ENCODE results near the gene HSD17B1.

HSD17B1 gene

GRCh38 chr17:42577140-42577531, 24.4 kb downstream of the HSD17B1 start:
- Histone ChIP-seq H3K9ac (ENCODE audit: low read length) (peak overlapping the region; percentile 99), H3K4me3 (ENCODE audit: low read length) (peak overlapping the region; percentile 96), H3K27me3 (replicated peaks; ENCODE audit: control insufficient read depth, insufficient read depth, low read length) (no peaks in the 10 kb centered on the region), H3K9me3 (ENCODE audit: control insufficient read depth, low read length) (no peaks in the 10 kb centered on the region), H3K4me1 (ENCODE audit: control insufficient read depth, insufficient read depth, low read length) (peaks cover 31% of the 10 kb centered on the region), H3K36me3 (ENCODE audit: control insufficient read depth, insufficient read depth, low read length, severe bottlenecking) (peaks cover 60% of the 10 kb centered on the region)
- peak; percentile 28 for DNase-seq (ENCODE audit: low read depth)

GRCh38 chr17:42577532-42578281, 25.0 kb downstream of the HSD17B1 start, which contains the start of gene PSMC3IP:
TSS of gene PSMC3IP (minus strand) at chr17:42577729. CDS start at chr17:42577686, 43 bp downstream.
- no peaks in the 10 kb centered on the region for H3K27me3 ChIP-seq (replicated peaks; ENCODE audit: control insufficient read depth, insufficient read depth, low read length)
- H3K36me3 ChIP-seq (ENCODE audit: control insufficient read depth, insufficient read depth, low read length, severe bottlenecking): peaks cover 60% of the 10 kb centered on the region
- DNase-seq (ENCODE audit: low read depth): peak; percentile 98
- no peaks in the 10 kb centered on the region for H3K9me3 ChIP-seq (ENCODE audit: control insufficient read depth, low read length)
- H3K4me1 ChIP-seq (ENCODE audit: control insufficient read depth, insufficient read depth, low read length): peaks cover 27% of the 10 kb centered on the region
- H3K4me3 ChIP-seq (ENCODE audit: low read length): peak within 1 kb of the TSS; percentile 96
- H3K9ac ChIP-seq (ENCODE audit: low read length): peak within 1 kb of the TSS; percentile 99

DNA sequence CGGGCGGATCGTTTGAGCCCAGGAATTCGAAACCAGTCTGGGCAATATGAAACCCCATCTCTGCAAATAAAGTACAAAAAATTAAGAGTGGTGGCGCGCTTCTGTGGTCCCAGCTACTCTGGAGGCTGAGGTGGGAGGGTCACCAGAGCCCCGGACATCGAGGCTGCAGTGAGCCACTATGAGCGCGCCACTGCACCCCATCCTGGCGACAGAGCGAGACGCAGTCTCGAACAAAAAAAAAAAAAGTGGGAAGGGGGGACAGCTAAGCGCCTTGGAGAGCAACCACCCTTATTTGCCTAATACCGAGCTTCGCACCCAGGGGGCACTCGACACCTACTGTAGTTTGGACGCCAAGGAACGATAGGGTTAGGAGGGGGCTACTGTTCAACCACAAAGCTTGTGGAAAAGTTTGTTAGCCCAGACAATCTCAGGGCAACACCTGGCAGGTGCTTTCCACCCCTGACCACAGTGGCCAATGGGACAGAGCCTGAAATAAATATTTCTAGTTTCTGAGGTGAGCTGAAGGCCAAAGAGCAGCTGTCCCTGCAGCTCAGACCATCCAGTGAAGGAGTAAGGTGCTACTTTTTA, 25.7 kb downstream of the HSD17B1 start:
- Histone ChIP-seq H3K27me3 (replicated peaks; ENCODE audit: control insufficient read depth, insufficient read depth, low read length) (no peaks in the 10 kb centered on the region), H3K9me3 (ENCODE audit: control insufficient read depth, low read length) (no peaks in the 10 kb centered on the region), H3K4me3 (ENCODE audit: low read length) (peak overlapping the region; percentile 96), H3K4me1 (ENCODE audit: control insufficient read depth, insufficient read depth, low read length) (peaks cover 20% of the 10 kb centered on the region), H3K36me3 (ENCODE audit: control insufficient read depth, insufficient read depth, low read length, severe bottlenecking) (peaks cover 60% of the 10 kb centered on the region), H3K9ac (ENCODE audit: low read length) (peak overlapping the region; percentile 99)
- DNase-seq (ENCODE audit: low read depth): peak; percentile 87

DNA sequence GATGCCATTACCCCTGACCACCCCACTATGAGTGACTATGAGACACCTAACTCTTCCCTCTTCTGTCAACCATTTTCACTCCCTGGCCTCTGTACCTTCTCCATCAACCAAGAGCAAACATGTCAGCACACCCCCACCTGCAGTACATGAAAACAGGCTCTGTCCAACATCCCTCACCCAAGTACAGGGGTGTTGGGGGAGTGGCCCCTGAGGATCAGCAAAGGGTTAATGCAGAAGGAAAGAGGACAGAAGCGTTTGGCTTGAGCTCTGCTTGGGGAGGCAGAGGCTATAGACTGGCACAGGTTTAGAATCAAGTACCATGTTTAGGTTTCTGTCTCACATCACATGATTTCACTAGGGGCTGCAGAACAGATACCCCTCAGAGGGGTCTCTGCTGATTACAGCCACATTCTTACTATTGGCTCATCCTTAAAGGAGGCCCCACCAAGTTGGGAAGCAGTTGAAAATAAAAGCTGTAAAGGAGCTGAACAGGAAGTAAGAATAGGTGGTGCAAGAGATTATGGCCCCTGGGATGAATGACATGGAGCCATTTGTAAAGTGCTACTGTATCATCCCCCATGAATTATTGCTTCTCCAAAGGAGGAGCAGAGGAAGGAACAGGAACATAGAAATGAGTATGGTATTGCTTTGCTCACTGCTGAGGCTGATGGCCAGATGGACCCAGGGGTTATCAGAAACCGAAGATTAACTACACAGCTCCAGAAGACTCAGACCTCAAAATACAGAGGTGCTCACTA, 27.2 kb downstream of the HSD17B1 start:
- Histone ChIP-seq H3K27me3 (replicated peaks; ENCODE audit: control insufficient read depth, insufficient read depth, low read length) (no peaks in the 10 kb centered on the region), H3K4me1 (ENCODE audit: control insufficient read depth, insufficient read depth, low read length) (peaks cover 26% of the 10 kb centered on the region), H3K9me3 (ENCODE audit: control insufficient read depth, low read length) (no peaks in the 10 kb centered on the region), H3K36me3 (ENCODE audit: control insufficient read depth, insufficient read depth, low read length, severe bottlenecking) (peaks cover 63% of the 10 kb centered on the region), H3K9ac (ENCODE audit: low read length) (no peak overlapping the region), H3K4me3 (ENCODE audit: low read length) (no peak overlapping the region)
- DNase-seq (ENCODE audit: low read depth): no peak

DNA sequence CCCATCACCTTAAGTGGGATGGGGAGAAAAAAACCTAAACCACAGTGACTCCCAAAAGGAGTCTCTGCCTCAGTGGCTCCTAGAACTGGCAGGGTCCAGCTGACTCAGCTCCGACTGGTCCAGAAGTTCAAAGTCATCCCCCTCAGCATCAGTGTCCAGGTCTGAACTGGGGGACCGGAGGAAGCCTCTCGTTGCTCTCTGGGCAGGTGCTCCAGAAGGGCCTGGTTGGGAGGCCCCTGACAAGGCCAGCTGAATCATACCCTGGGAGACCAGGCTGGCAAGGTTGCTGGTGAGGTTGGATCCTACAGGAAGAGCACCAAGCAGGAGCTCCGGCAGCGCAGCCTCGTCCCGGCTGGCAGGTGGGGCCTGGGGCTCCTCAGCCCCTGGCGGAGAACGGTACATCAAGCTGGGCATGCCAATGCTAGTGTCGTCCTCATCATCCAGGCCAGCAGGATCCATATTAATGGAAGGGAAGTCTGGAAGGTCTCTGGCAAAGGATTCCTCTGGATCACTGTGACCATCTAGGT, 29.1 kb downstream of the HSD17B1 start:
- no peaks in the 10 kb centered on the region for H3K27me3 ChIP-seq (replicated peaks; ENCODE audit: control insufficient read depth, insufficient read depth, low read length)
- no peaks in the 10 kb centered on the region for H3K9me3 ChIP-seq (ENCODE audit: control insufficient read depth, low read length)
- peaks cover 42% of the 10 kb centered on the region for H3K4me1 ChIP-seq (ENCODE audit: control insufficient read depth, insufficient read depth, low read length)
- DNase-seq (ENCODE audit: low read depth): no peak
- H3K36me3 ChIP-seq (ENCODE audit: control insufficient read depth, insufficient read depth, low read length, severe bottlenecking): peaks cover 74% of the 10 kb centered on the region
- no peak overlapping the region for H3K9ac ChIP-seq (ENCODE audit: low read length)
- H3K4me3 ChIP-seq (ENCODE audit: low read length): no peak overlapping the region

DNA sequence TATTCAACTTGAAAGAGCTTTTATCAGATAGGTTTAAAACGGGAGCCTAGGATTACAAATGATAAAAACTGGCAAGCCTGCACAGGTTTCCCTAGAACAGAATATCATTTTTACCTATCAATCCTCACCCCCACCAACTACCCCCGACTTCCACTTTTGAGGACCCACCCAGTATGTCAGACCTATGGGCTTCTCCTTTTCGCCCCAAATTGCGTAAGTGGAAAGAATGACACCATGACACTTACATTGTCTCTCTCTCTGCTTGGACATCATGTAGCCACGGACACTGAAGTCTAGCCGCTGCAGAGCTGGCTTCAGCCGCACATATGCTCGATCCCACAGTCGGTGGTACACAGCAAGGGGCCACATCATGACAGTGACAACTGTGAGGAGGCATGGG, 32.2 kb downstream of the HSD17B1 start:
- H3K4me1 ChIP-seq (ENCODE audit: control insufficient read depth, insufficient read depth, low read length): peaks cover 35% of the 10 kb centered on the region
- peaks cover 95% of the 10 kb centered on the region for H3K36me3 ChIP-seq (ENCODE audit: control insufficient read depth, insufficient read depth, low read length, severe bottlenecking)
- H3K27me3 ChIP-seq (replicated peaks; ENCODE audit: control insufficient read depth, insufficient read depth, low read length): no peaks in the 10 kb centered on the region
- H3K4me3 ChIP-seq (ENCODE audit: low read length): peak overlapping the region; percentile 25
- peak overlapping the region; percentile 70 for H3K9ac ChIP-seq (ENCODE audit: low read length)
- no peak for DNase-seq (ENCODE audit: low read depth)
- no peaks in the 10 kb centered on the region for H3K9me3 ChIP-seq (ENCODE audit: control insufficient read depth, low read length)

GRCh38 chr17:42585353-42585752, 32.6 kb downstream of the HSD17B1 start:
- Histone ChIP-seq H3K9me3 (ENCODE audit: control insufficient read depth, low read length) (no peaks in the 10 kb centered on the region), H3K36me3 (ENCODE audit: control insufficient read depth, insufficient read depth, low read length, severe bottlenecking) (peaks cover 96% of the 10 kb centered on the region), H3K4me3 (ENCODE audit: low read length) (peak overlapping the region; percentile 48), H3K4me1 (ENCODE audit: control insufficient read depth, insufficient read depth, low read length) (peaks cover 35% of the 10 kb centered on the region), H3K9ac (ENCODE audit: low read length) (peak overlapping the region; percentile 70), H3K27me3 (replicated peaks; ENCODE audit: control insufficient read depth, insufficient read depth, low read length) (no peaks in the 10 kb centered on the region)
- DNase-seq (ENCODE audit: low read depth): peak; percentile 9

GRCh38 chr17:42586514-42587230, 33.9 kb downstream of the HSD17B1 start:
- Histone ChIP-seq H3K9me3 (ENCODE audit: control insufficient read depth, low read length) (no peaks in the 10 kb centered on the region), H3K4me3 (ENCODE audit: low read length) (no peak overlapping the region), H3K36me3 (ENCODE audit: control insufficient read depth, insufficient read depth, low read length, severe bottlenecking) (peaks cover 95% of the 10 kb centered on the region), H3K27me3 (replicated peaks; ENCODE audit: control insufficient read depth, insufficient read depth, low read length) (no peaks in the 10 kb centered on the region), H3K9ac (ENCODE audit: low read length) (no peak overlapping the region), H3K4me1 (ENCODE audit: control insufficient read depth, insufficient read depth, low read length) (peaks cover 35% of the 10 kb centered on the region)
- no peak for DNase-seq (ENCODE audit: low read depth)

GRCh38 chr17:42590886-42591285, 38.2 kb downstream of the HSD17B1 start:
- H3K4me3 ChIP-seq (ENCODE audit: low read length): no peak overlapping the region
- peaks cover 19% of the 10 kb centered on the region for H3K4me1 ChIP-seq (ENCODE audit: control insufficient read depth, insufficient read depth, low read length)
- no peak overlapping the region for H3K9ac ChIP-seq (ENCODE audit: low read length)
- H3K9me3 ChIP-seq (ENCODE audit: control insufficient read depth, low read length): no peaks in the 10 kb centered on the region
- DNase-seq (ENCODE audit: low read depth): no peak
- no peaks in the 10 kb centered on the region for H3K27me3 ChIP-seq (replicated peaks; ENCODE audit: control insufficient read depth, insufficient read depth, low read length)
- peaks cover 60% of the 10 kb centered on the region for H3K36me3 ChIP-seq (ENCODE audit: control insufficient read depth, insufficient read depth, low read length, severe bottlenecking)

DNA sequence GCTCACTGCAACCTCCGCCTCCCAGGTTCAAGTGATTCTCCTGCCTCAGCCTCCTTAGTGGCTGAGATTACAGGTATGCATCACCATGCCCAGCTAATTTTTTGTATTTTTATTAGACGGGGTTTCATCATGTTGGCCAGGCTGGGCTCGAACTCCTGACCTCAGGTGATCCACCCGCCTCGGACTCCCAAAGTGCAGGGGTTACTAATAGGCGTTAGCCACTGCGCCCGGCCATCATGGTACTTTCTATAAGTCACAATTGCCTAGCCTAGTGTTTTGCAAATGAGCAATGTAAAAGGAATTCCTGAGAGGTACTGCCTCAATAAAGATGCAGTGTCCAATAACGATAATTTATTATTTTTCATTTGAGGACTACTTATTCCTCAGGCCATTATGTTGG, 38.7 kb downstream of the HSD17B1 start:
- no peak for DNase-seq (ENCODE audit: low read depth)
- no peak overlapping the region for H3K9ac ChIP-seq (ENCODE audit: low read length)
- H3K27me3 ChIP-seq (replicated peaks; ENCODE audit: control insufficient read depth, insufficient read depth, low read length): no peaks in the 10 kb centered on the region
- H3K36me3 ChIP-seq (ENCODE audit: control insufficient read depth, insufficient read depth, low read length, severe bottlenecking): peaks cover 56% of the 10 kb centered on the region
- H3K4me1 ChIP-seq (ENCODE audit: control insufficient read depth, insufficient read depth, low read length): peaks cover 14% of the 10 kb centered on the region
- no peak overlapping the region for H3K4me3 ChIP-seq (ENCODE audit: low read length)
- no peaks in the 10 kb centered on the region for H3K9me3 ChIP-seq (ENCODE audit: control insufficient read depth, low read length)

Data from adipocyte (in vitro differentiated cells).